Measurements from ENCODE around the gene FRS3.

- TF ChIP-seq CTCF (conservative IDR thresholded peaks at IDR 0.05), result no peak
- TF ChIP-seq EZH2 (IDR thresholded peaks at IDR 0.05; ENCODE audit: low read depth), result no peak
These were observed 4.3 kb downstream of the FRS3 start for GRCh38 chr6:41775293-41775882.

Data from PC-9 (cell line).